Ishikawa (cell line): Measurements from ENCODE around the gene CSNK1G2.

Experiments
- EP300 ChIP-seq: IDR thresholded peaks from 2 replicates; pipeline ENCODE4 v1.6.1; 2012; ENCODE audit warnings: borderline replicate concordance
- TAF1 ChIP-seq: IDR thresholded peaks from 2 replicates; pipeline ENCODE4 v1.6.1; 2012; ENCODE audit warnings: low read depth, mild to moderate bottlenecking

DNA sequence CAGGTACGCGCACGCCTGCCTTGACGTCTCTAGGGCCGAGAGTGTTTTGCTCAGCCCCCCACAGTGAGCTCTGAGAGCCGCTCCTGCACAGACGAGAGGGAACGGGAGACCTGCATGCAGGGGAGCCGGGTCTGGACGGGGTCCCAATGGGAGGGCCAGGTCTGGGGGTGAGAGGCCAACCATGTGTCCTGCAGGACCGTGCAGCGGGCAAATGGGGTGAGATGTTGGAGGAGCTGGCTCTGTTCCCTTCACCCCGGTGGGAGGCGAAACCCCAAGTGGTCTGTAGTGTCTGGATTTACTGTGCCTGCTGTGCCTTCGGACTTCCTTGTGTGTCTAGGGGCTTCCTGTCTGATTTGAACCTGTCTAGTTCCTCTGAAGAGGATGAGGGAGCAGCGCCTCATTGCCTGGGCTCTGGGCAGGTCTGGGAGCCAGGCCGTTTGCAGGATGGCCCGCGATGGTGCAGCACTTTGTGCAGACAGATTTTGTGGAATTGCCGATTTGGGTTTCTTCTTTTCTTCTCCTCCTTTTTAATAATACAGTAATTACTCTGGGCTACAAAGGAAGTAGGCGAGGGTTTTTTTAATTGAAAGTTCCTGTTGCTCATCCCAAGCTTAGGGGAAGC lies 2.1 kb downstream of the CSNK1G2 start:
- TF ChIP-seq EP300 (no peak), TAF1 (no peak)
